ENCODE data around the gene ZNF593.

The ZNF593 gene

GRCh38 chr1:26210147-26210870 is 40.6 kb downstream of the ZNF593 start:
- no peak for DNase-seq (ENCODE audit: low read depth)

GRCh38 chr1:26212726-26213125 is 43.0 kb downstream of the ZNF593 start:
- DNase-seq (ENCODE audit: low read depth) = no peak

- no peak for DNase-seq (ENCODE audit: low read depth)
Observed at GRCh38 chr1:26213335-26213905, 43.7 kb downstream of the ZNF593 start.

- no peak for DNase-seq (ENCODE audit: low read depth)
Observed at GRCh38 chr1:26215246-26215645, 45.5 kb downstream of the ZNF593 start.

GRCh38 chr1:26218906-26219494 is 49.3 kb downstream of the ZNF593 start:
- no peak for DNase-seq (ENCODE audit: low read depth)
